PFSK-1 (cell line): ENCODE results near the gene USB1.

Experiments
- FOXP2 ChIP-seq: optimal IDR thresholded peaks from 2 replicates; pipeline ENCODE3; 2011; ENCODE audit warnings: borderline replicate concordance, control low read depth, inconsistent platforms; ENCODE audit not compliant: insufficient read depth; ENCODE audit errors: extremely low read length, extremely low read depth
- POLR2AphosphoS5 ChIP-seq: IDR thresholded peaks from 2 replicates; pipeline ENCODE4 v1.6.1; 2012; ENCODE audit warnings: low read depth, mild to moderate bottlenecking, control low read depth, low read length, moderate library complexity
- REST ChIP-seq, 2 experiments: IDR thresholded peaks; 2 replicates each; pipeline versions ENCODE4 v1.6.1 to v1.8.0; 2011 to 2012; ENCODE audit warnings: low read depth in 2 of 2, low read length in 2 of 2, control low read depth in 1 of 2, inconsistent platforms in 1 of 2, mild to moderate bottlenecking in 1 of 2, moderate library complexity in 1 of 2; ENCODE audit not compliant: insufficient read depth in 1 of 2
- SIN3A ChIP-seq: IDR thresholded peaks from 2 replicates; pipeline ENCODE4 v1.6.1; 2012; ENCODE audit warnings: mild to moderate bottlenecking, low read length, moderate library complexity, borderline replicate concordance; ENCODE audit not compliant: insufficient read depth
- TAF1 ChIP-seq: IDR thresholded peaks from 2 replicates; pipeline ENCODE4 v1.6.1; 2012; ENCODE audit warnings: low read length, control low read depth, borderline replicate concordance; ENCODE audit not compliant: insufficient read depth

USB1 gene

GRCh38 chr16:57976331-57976796 is 24.8 kb upstream of the USB1 start:
- TF ChIP-seq FOXP2 (no peak), REST (IDR thresholded peaks at IDR 0.05; ENCODE audit: insufficient read depth in 1 of 2, low read depth in 2 of 2, low read length in 2 of 2) (no peak), POLR2AphosphoS5 (no peak), SIN3A (no peak), TAF1 (no peak)

GRCh38 chr16:57977418-57978069 is 23.7 kb upstream of the USB1 start:
- TF ChIP-seq TAF1 (no peak), POLR2AphosphoS5 (no peak), FOXP2 (no peak), REST (IDR thresholded peaks at IDR 0.05; ENCODE audit: insufficient read depth in 1 of 2, low read depth in 2 of 2, low read length in 2 of 2) (no peak), SIN3A (no peak)

GRCh38 chr16:57979006-57979585 is 22.1 kb upstream of the USB1 start:
- no peak for TF ChIP-seq REST (IDR thresholded peaks at IDR 0.05; ENCODE audit: insufficient read depth in 1 of 2, low read depth in 2 of 2, low read length in 2 of 2)
- no peak for TF ChIP-seq SIN3A
- no peak for TF ChIP-seq FOXP2
- no peak for TF ChIP-seq POLR2AphosphoS5
- TF ChIP-seq TAF1, result no peak

GRCh38 chr16:57981636-57982035 is 19.6 kb upstream of the USB1 start:
- TF ChIP-seq TAF1 (no peak), FOXP2 (no peak), POLR2AphosphoS5 (no peak), REST (IDR thresholded peaks at IDR 0.05; ENCODE audit: insufficient read depth in 1 of 2, low read depth in 2 of 2, low read length in 2 of 2) (no peak), SIN3A (no peak)

- TF ChIP-seq SIN3A (no peak), REST (IDR thresholded peaks at IDR 0.05; ENCODE audit: insufficient read depth in 1 of 2, low read depth in 2 of 2, low read length in 2 of 2) (no peak), POLR2AphosphoS5 (no peak), FOXP2 (no peak), TAF1 (no peak)
These were observed 18.8 kb upstream of the USB1 start for GRCh38 chr16:57982385-57982784.
